ENCODE results near the gene TMEM143.

DNA sequence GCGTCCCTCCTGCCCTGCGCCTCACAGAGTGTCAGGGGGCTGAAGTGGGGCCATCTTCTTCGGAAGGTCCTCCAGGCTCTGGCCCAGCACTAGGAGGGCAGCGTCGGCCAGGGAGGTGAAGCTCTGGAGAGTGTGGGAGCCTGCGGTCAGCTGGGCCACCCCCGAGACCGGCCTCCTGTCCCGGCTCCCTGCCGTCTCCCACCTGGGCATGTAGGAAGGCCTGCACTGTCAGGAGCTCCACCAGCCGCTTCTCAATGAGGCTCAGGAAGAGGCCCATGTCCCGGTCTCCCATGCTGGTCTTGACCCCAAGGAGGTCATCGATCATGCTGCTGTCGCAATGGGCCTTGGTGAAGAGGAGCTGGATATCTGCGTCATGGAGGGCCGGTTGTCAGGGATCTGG lies 65.8 kb downstream of the TMEM143 start:
- TF ChIP-seq YY1 (IDR thresholded peaks at IDR 0.05; ENCODE audit: low read depth, low read length) (no peak), POLR2A (IDR thresholded peaks at IDR 0.05; ENCODE audit: control extremely low read depth in 1 of 2, low read depth in 2 of 2, low read length in 2 of 2) (no peak), KDM5A (IDR thresholded peaks at IDR 0.05; ENCODE audit: low read length) (no peak)
- TF ChIP-seq, protein P1, sequence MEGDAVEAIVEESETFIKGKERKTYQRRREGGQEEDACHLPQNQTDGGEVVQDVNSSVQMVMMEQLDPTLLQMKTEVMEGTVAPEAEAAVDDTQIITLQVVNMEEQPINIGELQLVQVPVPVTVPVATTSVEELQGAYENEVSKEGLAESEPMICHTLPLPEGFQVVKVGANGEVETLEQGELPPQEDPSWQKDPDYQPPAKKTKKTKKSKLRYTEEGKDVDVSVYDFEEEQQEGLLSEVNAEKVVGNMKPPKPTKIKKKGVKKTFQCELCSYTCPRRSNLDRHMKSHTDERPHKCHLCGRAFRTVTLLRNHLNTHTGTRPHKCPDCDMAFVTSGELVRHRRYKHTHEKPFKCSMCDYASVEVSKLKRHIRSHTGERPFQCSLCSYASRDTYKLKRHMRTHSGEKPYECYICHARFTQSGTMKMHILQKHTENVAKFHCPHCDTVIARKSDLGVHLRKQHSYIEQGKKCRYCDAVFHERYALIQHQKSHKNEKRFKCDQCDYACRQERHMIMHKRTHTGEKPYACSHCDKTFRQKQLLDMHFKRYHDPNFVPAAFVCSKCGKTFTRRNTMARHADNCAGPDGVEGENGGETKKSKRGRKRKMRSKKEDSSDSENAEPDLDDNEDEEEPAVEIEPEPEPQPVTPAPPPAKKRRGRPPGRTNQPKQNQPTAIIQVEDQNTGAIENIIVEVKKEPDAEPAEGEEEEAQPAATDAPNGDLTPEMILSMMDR (IDR thresholded peaks at IDR 0.05; ENCODE audit: control extremely low read depth in 1 of 3, insufficient read depth in 1 of 3, low read depth in 1 of 3, low read length in 3 of 3), result no peak
